ENCODE results near the gene COPS7A. TPM values are rescaled to one million over a fixed set of nuclear protein-coding genes. Genes with fewer than 3 reads are reported as not detected.

Gene COPS7A
- total RNA-seq, 1 experiment from 2014 or later: 55.5 TPM

- no peak for TF ChIP-seq CTCF (IDR thresholded peaks at IDR 0.05; ENCODE audit: unreplicated experiment)
- intact Hi-C loops (cut with micrococcal nuclease): no loop called here
- no peak overlapping the region for H3K27ac Mint-ChIP-seq (ENCODE audit: low read depth, unreplicated experiment)
- ChIA-PET POLR2A (interaction anchor here (0.7 to 1.2 kb wide), 2 partner anchors 8 to 22 kb away, joined by 3 read pairs; no protein-coding TSS in a partner anchor), CTCF (interaction anchor here (0.6 to 2.7 kb wide), 7 partner anchors 12 to 115 kb away, joined by 3 to 14 read pairs (median 4); partner anchors contain the start of gene LAG3)
- H3K9me3 Mint-ChIP-seq (ENCODE audit: unreplicated experiment): no peaks in the 10 kb centered on the region
- no peaks in the 10 kb centered on the region for H3K27me3 Mint-ChIP-seq (ENCODE audit: insufficient read depth, unreplicated experiment)
- peaks cover 22% of the 10 kb centered on the region for H3K4me1 Mint-ChIP-seq (ENCODE audit: insufficient read depth, unreplicated experiment)
- H3K36me3 Mint-ChIP-seq (ENCODE audit: insufficient read depth, unreplicated experiment): no peaks in the 10 kb centered on the region
- DNase-seq (ENCODE audit: unreplicated experiment): no peak
- no peak overlapping the region for H3K4me3 Mint-ChIP-seq (ENCODE audit: unreplicated experiment)
- no TSS peak for BruUV-seq (replicated peaks)
Observed at GRCh38 chr12:6759741-6760140, 35.9 kb downstream of the COPS7A start.

- H3K27ac Mint-ChIP-seq (ENCODE audit: low read depth, unreplicated experiment): peak overlapping the region; percentile 95
- H3K9me3 Mint-ChIP-seq (ENCODE audit: unreplicated experiment): no peaks in the 10 kb centered on the region
- H3K27me3 Mint-ChIP-seq (ENCODE audit: insufficient read depth, unreplicated experiment): no peaks in the 10 kb centered on the region
- no peaks in the 10 kb centered on the region for H3K36me3 Mint-ChIP-seq (ENCODE audit: insufficient read depth, unreplicated experiment)
- no peak for TF ChIP-seq CTCF (IDR thresholded peaks at IDR 0.05; ENCODE audit: unreplicated experiment)
- DNase-seq (ENCODE audit: unreplicated experiment): no peak
- CTCF ChIA-PET: interaction anchor here (0.6 to 4.0 kb wide), 5 partner anchors 10 to 376 kb away, joined by 3 to 32 read pairs (median 4); partner anchors contain the start of gene MLF2
- intact Hi-C loops (cut with micrococcal nuclease): no loop called here
- POLR2A ChIA-PET: interaction anchor here (0.8 to 2.5 kb wide), 2 partner anchors 10 to 74 kb away, joined by 4 to 21 read pairs; partner anchors contain the start of genes MLF2 and ZNF384
- H3K4me1 Mint-ChIP-seq (ENCODE audit: insufficient read depth, unreplicated experiment): peaks cover 38% of the 10 kb centered on the region
- no TSS peak for BruUV-seq (replicated peaks)
- H3K4me3 Mint-ChIP-seq (ENCODE audit: unreplicated experiment): no peak overlapping the region
Observed at GRCh38 chr12:6763380-6763779, 39.5 kb downstream of the COPS7A start.

GRCh38 chr12:6764011-6764828 is 40.4 kb downstream of the COPS7A start:
- intact Hi-C loops (cut with micrococcal nuclease): no loop called here
- Mint-ChIP-seq H3K4me1 (ENCODE audit: insufficient read depth, unreplicated experiment) (peaks cover 42% of the 10 kb centered on the region), H3K9me3 (ENCODE audit: unreplicated experiment) (no peaks in the 10 kb centered on the region), H3K27me3 (ENCODE audit: insufficient read depth, unreplicated experiment) (no peaks in the 10 kb centered on the region), H3K36me3 (ENCODE audit: insufficient read depth, unreplicated experiment) (no peaks in the 10 kb centered on the region), H3K4me3 (ENCODE audit: unreplicated experiment) (peak overlapping the region; percentile 84), H3K27ac (ENCODE audit: low read depth, unreplicated experiment) (peak overlapping the region; percentile 95)
- ChIA-PET POLR2A (interaction anchor here (0.8 to 4.2 kb wide), 3 partner anchors 11 to 75 kb away, joined by 4 to 119 read pairs (median 21); partner anchors contain the start of genes MLF2 and ZNF384), CTCF (interaction anchor here (0.7 to 7.8 kb wide), 7 partner anchors 10 to 62 kb away, joined by 4 to 174 read pairs (median 7); partner anchors contain the start of gene MLF2)
- no peak for TF ChIP-seq CTCF (IDR thresholded peaks at IDR 0.05; ENCODE audit: unreplicated experiment)
- peak; percentile 99 for DNase-seq (ENCODE audit: unreplicated experiment)
- BruUV-seq (replicated peaks): no TSS peak

- H3K27me3 Mint-ChIP-seq (ENCODE audit: insufficient read depth, unreplicated experiment): no peaks in the 10 kb centered on the region
- intact Hi-C loops (cut with micrococcal nuclease): no loop called here
- ChIA-PET CTCF (interaction anchor here (0.6 to 7.8 kb wide), 8 partner anchors 11 to 111 kb away, joined by 3 to 174 read pairs (median 6); partner anchors contain the start of gene MLF2), POLR2A (interaction anchor here (1.3 to 4.2 kb wide), 7 partner anchors 11 to 161 kb away, joined by 3 to 119 read pairs (median 10); partner anchors contain the start of genes CDCA3, COPS7A, MLF2 and SPSB2)
- peaks cover 48% of the 10 kb centered on the region for H3K4me1 Mint-ChIP-seq (ENCODE audit: insufficient read depth, unreplicated experiment)
- H3K9me3 Mint-ChIP-seq (ENCODE audit: unreplicated experiment): no peaks in the 10 kb centered on the region
- H3K4me3 Mint-ChIP-seq (ENCODE audit: unreplicated experiment): peak overlapping the region; percentile 84
- peak overlapping the region; percentile 95 for H3K27ac Mint-ChIP-seq (ENCODE audit: low read depth, unreplicated experiment)
- H3K36me3 Mint-ChIP-seq (ENCODE audit: insufficient read depth, unreplicated experiment): peaks cover 8% of the 10 kb centered on the region
- no TSS peak for BruUV-seq (replicated peaks)
- DNase-seq (ENCODE audit: unreplicated experiment): peak; percentile 29
- no peak for TF ChIP-seq CTCF (IDR thresholded peaks at IDR 0.05; ENCODE audit: unreplicated experiment)
Observed at GRCh38 chr12:6765048-6765633, 41.3 kb downstream of the COPS7A start.
